SK-N-SH treated with all-trans-retinoic acid at 6 μM for 48 hours (cell line): ENCODE data around the gene LONP1.

Experiments used
- ISL1 ChIP-seq: fragments of 250-450 bp; sonication (Bioruptor Pico); IDR thresholded peaks from 2 replicates; pipeline ENCODE4 v2.1.2; 2022; ENCODE audit warnings: mild to moderate bottlenecking, moderate library complexity
- ZNF70 ChIP-seq: fragments of 450-650 bp; formaldehyde crosslinking; IDR thresholded peaks from 2 replicates; pipeline ENCODE4 v1.5.0; 2020; ENCODE audit warnings: mild to moderate bottlenecking, moderate library complexity
- TF ChIP-seq, protein P1 (sequence below): fragments of 250-450 bp; sonication (Bioruptor Pico); IDR thresholded peaks from 2 replicates; pipeline ENCODE4 v1.5.1; 2020; ENCODE audit warnings: low read depth, mild to moderate bottlenecking, moderate library complexity

DNA sequence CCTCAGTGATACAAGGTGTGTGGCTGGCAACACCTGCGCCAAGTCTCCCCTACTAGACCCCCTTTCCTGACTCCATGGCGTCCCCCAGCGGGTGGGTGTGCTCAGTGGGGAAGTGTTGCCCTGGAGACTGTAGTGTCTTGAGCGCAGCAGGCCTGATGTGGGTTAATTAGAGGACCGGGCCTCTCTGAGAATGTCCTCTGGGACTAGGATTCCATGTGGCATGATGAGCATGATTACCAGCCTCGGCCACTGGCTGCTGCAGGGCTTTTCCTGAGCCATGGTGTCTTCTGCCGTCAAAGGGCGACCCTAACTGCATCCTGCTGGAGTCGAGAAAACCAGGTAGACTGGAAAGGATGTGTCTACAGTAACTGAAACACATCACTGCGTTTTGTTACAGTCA lies 67.7 kb downstream of the LONP1 start:
- TF ChIP-seq ISL1 (CRISPR knock-in tag) (no peak), ZNF70 (CRISPR knock-in tag) (no peak)
- TF ChIP-seq, protein P1, sequence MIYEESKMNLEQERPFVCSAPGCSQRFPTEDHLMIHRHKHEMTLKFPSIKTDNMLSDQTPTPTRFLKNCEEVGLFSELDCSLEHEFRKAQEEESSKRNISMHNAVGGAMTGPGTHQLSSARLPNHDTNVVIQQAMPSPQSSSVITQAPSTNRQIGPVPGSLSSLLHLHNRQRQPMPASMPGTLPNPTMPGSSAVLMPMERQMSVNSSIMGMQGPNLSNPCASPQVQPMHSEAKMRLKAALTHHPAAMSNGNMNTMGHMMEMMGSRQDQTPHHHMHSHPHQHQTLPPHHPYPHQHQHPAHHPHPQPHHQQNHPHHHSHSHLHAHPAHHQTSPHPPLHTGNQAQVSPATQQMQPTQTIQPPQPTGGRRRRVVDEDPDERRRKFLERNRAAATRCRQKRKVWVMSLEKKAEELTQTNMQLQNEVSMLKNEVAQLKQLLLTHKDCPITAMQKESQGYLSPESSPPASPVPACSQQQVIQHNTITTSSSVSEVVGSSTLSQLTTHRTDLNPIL (CRISPR knock-in tag), result no peak
